ENCODE results near the gene ORC5.

The ORC5 gene

DNA sequence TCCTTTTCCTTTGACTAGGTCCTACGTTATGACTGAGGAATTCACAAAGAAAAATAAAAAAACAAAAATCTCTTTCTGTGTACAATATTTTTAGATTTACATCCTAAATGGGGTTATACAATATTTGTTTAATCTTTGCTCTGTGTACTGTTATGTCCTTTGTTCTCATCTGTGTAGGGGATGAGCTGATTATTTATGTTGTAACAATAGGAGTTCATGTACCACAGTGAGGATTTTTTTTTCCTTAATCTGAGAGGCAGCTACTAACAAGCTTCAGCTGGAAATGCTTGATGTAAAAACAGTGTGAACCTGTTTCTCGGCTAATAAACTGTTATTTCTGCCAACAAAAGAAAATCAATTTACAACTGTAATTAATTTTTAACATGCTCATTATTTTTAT is 58.0 kb downstream of the ORC5 start:
- no peak overlapping the region for H2AFZ ChIP-seq (ENCODE audit: low read depth, low read length, severe bottlenecking)
- H3K36me3 ChIP-seq (ENCODE audit: low read length): peaks cover 9% of the 10 kb centered on the region; the same call in 1 of the 2 replicates
- no peaks in the 10 kb centered on the region for H3K27me3 ChIP-seq (ENCODE audit: low read length)
- H3K9ac ChIP-seq (ENCODE audit: low read length): no peak overlapping the region
- no peak overlapping the region for H3K4me2 ChIP-seq (ENCODE audit: low read depth, low read length, poor library complexity, severe bottlenecking)
- no peaks in the 10 kb centered on the region for H3K9me3 ChIP-seq (ENCODE audit: insufficient read depth, low read length)
- no peak overlapping the region for H3K27ac ChIP-seq (ENCODE audit: low read depth, low read length)
- H3K4me3 ChIP-seq (ENCODE audit: insufficient read depth, low read length, poor library complexity, severe bottlenecking): no peak overlapping the region
- TF ChIP-seq EZH2phosphoT487 (conservative IDR thresholded peaks at IDR 0.05; ENCODE audit: low read length): no peak
- TF ChIP-seq, protein P1, sequence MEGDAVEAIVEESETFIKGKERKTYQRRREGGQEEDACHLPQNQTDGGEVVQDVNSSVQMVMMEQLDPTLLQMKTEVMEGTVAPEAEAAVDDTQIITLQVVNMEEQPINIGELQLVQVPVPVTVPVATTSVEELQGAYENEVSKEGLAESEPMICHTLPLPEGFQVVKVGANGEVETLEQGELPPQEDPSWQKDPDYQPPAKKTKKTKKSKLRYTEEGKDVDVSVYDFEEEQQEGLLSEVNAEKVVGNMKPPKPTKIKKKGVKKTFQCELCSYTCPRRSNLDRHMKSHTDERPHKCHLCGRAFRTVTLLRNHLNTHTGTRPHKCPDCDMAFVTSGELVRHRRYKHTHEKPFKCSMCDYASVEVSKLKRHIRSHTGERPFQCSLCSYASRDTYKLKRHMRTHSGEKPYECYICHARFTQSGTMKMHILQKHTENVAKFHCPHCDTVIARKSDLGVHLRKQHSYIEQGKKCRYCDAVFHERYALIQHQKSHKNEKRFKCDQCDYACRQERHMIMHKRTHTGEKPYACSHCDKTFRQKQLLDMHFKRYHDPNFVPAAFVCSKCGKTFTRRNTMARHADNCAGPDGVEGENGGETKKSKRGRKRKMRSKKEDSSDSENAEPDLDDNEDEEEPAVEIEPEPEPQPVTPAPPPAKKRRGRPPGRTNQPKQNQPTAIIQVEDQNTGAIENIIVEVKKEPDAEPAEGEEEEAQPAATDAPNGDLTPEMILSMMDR (IDR thresholded peaks at IDR 0.05; ENCODE audit: insufficient read depth, low read length, poor library complexity, severe bottlenecking): no peak
- H3K9me2 ChIP-seq (replicated peaks; ENCODE audit: insufficient read depth, low read length): no peaks in the 10 kb centered on the region
- no peaks in the 10 kb centered on the region for H3F3A ChIP-seq (ENCODE audit: insufficient read depth)
- no peaks in the 10 kb centered on the region for H3K79me2 ChIP-seq (ENCODE audit: insufficient read depth, low read length)
- H4K20me1 ChIP-seq (ENCODE audit: low read depth, low read length): no peaks in the 10 kb centered on the region

DNA sequence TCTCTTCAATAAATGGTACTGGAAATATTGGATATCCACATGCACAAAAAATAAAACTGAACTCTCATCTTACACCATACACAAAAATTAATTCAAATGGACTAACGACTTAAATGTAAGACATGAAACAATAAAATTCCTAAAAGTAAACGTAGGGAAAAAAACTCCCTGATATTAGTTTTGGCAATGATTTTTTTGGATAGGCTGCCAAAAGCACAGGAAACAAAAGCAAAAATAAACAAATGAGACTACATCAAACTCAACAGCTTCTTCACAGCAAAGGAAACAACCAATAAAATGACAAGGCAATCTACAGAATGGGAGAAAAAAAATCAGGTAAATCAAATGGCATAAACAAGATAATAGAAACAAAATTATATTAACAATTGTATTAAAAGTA is 65.7 kb downstream of the ORC5 start:
- H3K36me3 ChIP-seq (ENCODE audit: low read length): no peaks in the 10 kb centered on the region
- no peak overlapping the region for H3K27ac ChIP-seq (ENCODE audit: low read depth, low read length)
- H3K27me3 ChIP-seq (ENCODE audit: low read length): no peaks in the 10 kb centered on the region
- no peaks in the 10 kb centered on the region for H3K9me2 ChIP-seq (replicated peaks; ENCODE audit: insufficient read depth, low read length)
- H3K4me2 ChIP-seq (ENCODE audit: low read depth, low read length, poor library complexity, severe bottlenecking): no peak overlapping the region
- no peak for TF ChIP-seq EZH2phosphoT487 (conservative IDR thresholded peaks at IDR 0.05; ENCODE audit: low read length)
- TF ChIP-seq, protein P1 (IDR thresholded peaks at IDR 0.05; ENCODE audit: insufficient read depth, low read length, poor library complexity, severe bottlenecking): no peak
- no peak overlapping the region for H3K4me3 ChIP-seq (ENCODE audit: insufficient read depth, low read length, poor library complexity, severe bottlenecking)
- no peaks in the 10 kb centered on the region for H3F3A ChIP-seq (ENCODE audit: insufficient read depth)
- H4K20me1 ChIP-seq (ENCODE audit: low read depth, low read length): no peaks in the 10 kb centered on the region
- H2AFZ ChIP-seq (ENCODE audit: low read depth, low read length, severe bottlenecking): no peak overlapping the region
- no peaks in the 10 kb centered on the region for H3K79me2 ChIP-seq (ENCODE audit: insufficient read depth, low read length)
- H3K9ac ChIP-seq (ENCODE audit: low read length): no peak overlapping the region
- H3K9me3 ChIP-seq (ENCODE audit: insufficient read depth, low read length): no peaks in the 10 kb centered on the region

GRCh38 chr7:104137971-104138370 is 69.8 kb downstream of the ORC5 start:
- H3K4me3 ChIP-seq (ENCODE audit: insufficient read depth, low read length, poor library complexity, severe bottlenecking): no peak overlapping the region

More at GRCh38 chr7:104137971-104138370, 69.8 kb downstream of the ORC5 start:
- no peaks in the 10 kb centered on the region for H3K27me3 ChIP-seq (ENCODE audit: low read length)
- H3F3A ChIP-seq (ENCODE audit: insufficient read depth): no peaks in the 10 kb centered on the region
- H3K36me3 ChIP-seq (ENCODE audit: low read length): peaks cover 5% of the 10 kb centered on the region; the same call in 1 of the 2 replicates
- H3K4me2 ChIP-seq (ENCODE audit: low read depth, low read length, poor library complexity, severe bottlenecking): no peak overlapping the region
- no peak overlapping the region for H2AFZ ChIP-seq (ENCODE audit: low read depth, low read length, severe bottlenecking)
- H3K27ac ChIP-seq (ENCODE audit: low read depth, low read length): no peak overlapping the region
- H3K9me2 ChIP-seq (replicated peaks; ENCODE audit: insufficient read depth, low read length): no peaks in the 10 kb centered on the region
- H3K9me3 ChIP-seq (ENCODE audit: insufficient read depth, low read length): no peaks in the 10 kb centered on the region
- H4K20me1 ChIP-seq (ENCODE audit: low read depth, low read length): no peaks in the 10 kb centered on the region
- H3K79me2 ChIP-seq (ENCODE audit: insufficient read depth, low read length): no peaks in the 10 kb centered on the region
- TF ChIP-seq, protein P1 (IDR thresholded peaks at IDR 0.05; ENCODE audit: insufficient read depth, low read length, poor library complexity, severe bottlenecking): no peak
- H3K9ac ChIP-seq (ENCODE audit: low read length): no peak overlapping the region

Measured in SU-DHL-6 (cell line).